Central memory CD8-positive, alpha-beta T cell (primary cell): ENCODE results near the gene RBKS.
"Not testable (repeated sequence)": the region's sequence is repeated elsewhere in the genome, so short reads cannot be mapped to it uniquely, and the experiment has no call there.

ENCODE experiments used
- ATAC-seq: fragments of 150-1000 bp; cut with Tn5 transposase; replicated peaks from 2 replicates; pipeline ENCODE4 v1.10.0; 2022; ENCODE audit warnings: mild to moderate bottlenecking, moderate FRiP score, moderate number of reproducible peaks; ENCODE audit not compliant: poor library complexity, severe bottlenecking; ENCODE audit errors: extremely low read depth
- DNase-seq, 2 donors: peaks; one replicate each; pipeline ENCODE4 v3.0.0; 2021; ENCODE audit warnings: low spot score in 2 of 2
- H3K27ac Mint-ChIP-seq: one replicate; pipeline ENCODE4 v1.8.0; 2022; ENCODE audit warnings: low read depth, mild to moderate bottlenecking, moderate library complexity, mixed read lengths
- H3K27me3 Mint-ChIP-seq: one replicate; pipeline ENCODE4 v1.8.0; 2022; ENCODE audit warnings: mixed read lengths
- H3K36me3 Mint-ChIP-seq: one replicate; pipeline ENCODE4 v1.8.0; 2022; ENCODE audit warnings: mild to moderate bottlenecking, moderate library complexity, mixed read lengths; ENCODE audit not compliant: insufficient read depth
- H3K4me1 Mint-ChIP-seq: one replicate; pipeline ENCODE4 v1.8.0; 2022; ENCODE audit warnings: mixed read lengths
- H3K4me3 Mint-ChIP-seq: one replicate; pipeline ENCODE4 v1.8.0; 2022; ENCODE audit warnings: mild to moderate bottlenecking, moderate library complexity, mixed read lengths
- H3K9me3 Mint-ChIP-seq: one replicate; pipeline ENCODE4 v1.8.0; 2022; ENCODE audit warnings: mixed read lengths

RBKS gene

DNA sequence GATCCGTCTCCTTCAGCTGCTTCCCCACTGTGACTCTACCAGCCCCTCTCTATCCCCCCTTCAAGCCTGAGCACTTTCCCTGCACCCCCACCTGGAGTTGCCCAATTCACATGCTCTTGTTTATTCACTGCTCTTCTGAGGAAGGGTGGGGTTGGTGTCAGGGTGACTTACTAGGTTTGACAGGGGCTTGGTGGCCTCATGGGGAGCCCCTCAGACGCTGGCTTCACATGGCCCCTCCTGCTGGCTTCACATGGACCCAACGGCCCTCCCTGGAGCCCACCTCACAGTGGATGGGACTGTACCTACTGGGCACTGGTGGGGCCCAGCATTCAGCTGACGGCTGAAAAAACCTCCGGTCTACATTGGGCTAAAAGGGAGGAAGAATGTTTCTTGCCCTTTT, 135.4 kb downstream of the RBKS start:
- peaks cover 18% of the 10 kb centered on the region for H3K27me3 Mint-ChIP-seq
- no peaks in the 10 kb centered on the region for H3K4me1 Mint-ChIP-seq
- DNase-seq (no peak), ATAC-seq (no peak)
- H3K4me3 Mint-ChIP-seq: no peak overlapping the region
- H3K36me3 Mint-ChIP-seq: no peaks in the 10 kb centered on the region
- H3K9me3 Mint-ChIP-seq: no peaks in the 10 kb centered on the region
- no peak overlapping the region for H3K27ac Mint-ChIP-seq

DNA sequence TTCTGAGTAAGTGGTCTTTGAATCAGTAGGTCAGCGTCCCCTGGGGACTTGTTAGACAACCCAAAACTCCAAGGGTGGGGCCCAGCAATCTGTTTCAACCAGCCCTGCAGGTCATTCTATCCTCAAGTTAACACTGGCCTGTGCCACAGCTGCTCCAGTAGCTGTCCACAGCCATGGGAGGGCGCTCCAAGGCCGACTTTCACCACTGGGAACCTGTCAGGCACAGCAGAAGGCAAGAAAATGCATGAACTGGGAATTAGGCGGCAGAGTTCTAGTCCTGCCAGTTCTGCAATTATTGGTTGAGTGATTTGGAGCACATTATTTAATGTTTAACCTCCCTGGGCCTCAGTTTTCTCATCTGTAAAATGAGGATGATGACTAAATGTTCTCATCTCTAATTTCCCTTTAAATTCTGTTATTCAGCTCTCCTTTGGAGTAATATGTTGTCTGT, 136.0 kb downstream of the RBKS start:
- H3K9me3 Mint-ChIP-seq: peaks cover 3% of the 10 kb centered on the region
- H3K27me3 Mint-ChIP-seq: peaks cover 18% of the 10 kb centered on the region
- DNase-seq (peak; percentile 47 to 50), ATAC-seq (no peak)
- H3K4me1 Mint-ChIP-seq: no peaks in the 10 kb centered on the region
- no peak overlapping the region for H3K27ac Mint-ChIP-seq
- H3K36me3 Mint-ChIP-seq: no peaks in the 10 kb centered on the region
- no peak overlapping the region for H3K4me3 Mint-ChIP-seq

DNA sequence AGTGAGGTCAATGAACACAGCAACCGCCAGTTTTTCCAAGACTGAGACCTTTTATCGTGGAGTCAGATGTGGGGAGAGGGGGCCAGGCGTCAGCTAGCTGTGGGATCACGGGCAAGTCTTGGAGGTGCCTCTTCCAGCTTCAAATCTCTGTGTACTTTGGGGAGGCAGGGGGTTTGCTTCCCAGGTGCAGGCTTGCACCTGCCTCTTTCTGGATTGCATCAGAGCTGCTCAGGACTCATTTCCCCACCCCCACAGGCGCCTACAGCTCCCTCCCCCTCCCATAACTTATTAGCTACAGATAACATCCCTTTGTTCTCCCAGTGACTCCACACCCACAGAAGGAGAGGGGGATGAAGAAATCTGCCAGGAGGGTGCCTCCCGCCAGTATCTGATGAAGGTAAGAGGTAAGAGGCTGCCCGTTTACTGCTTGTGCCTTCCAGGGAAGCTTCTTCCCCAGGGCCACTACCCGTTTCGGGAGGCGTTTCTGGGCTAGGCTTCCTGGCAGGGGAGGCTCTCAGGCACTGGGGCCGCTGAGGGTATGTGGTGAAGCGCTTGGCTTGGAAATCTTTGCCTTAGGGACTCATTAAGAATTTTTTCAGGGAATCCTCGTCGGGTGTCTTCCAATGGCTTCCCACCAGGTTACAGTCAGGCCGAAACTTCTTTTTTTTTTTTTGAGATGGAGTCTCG, 137.5 kb downstream of the RBKS start:
- Mint-ChIP-seq H3K27me3 (peaks cover 28% of the 10 kb centered on the region), H3K9me3 (peaks cover 11% of the 10 kb centered on the region), H3K4me1 (no peaks in the 10 kb centered on the region), H3K36me3 (no peaks in the 10 kb centered on the region), H3K27ac (no peak overlapping the region), H3K4me3 (no peak overlapping the region)
- ATAC-seq: no peak
- no peak for DNase-seq

DNA sequence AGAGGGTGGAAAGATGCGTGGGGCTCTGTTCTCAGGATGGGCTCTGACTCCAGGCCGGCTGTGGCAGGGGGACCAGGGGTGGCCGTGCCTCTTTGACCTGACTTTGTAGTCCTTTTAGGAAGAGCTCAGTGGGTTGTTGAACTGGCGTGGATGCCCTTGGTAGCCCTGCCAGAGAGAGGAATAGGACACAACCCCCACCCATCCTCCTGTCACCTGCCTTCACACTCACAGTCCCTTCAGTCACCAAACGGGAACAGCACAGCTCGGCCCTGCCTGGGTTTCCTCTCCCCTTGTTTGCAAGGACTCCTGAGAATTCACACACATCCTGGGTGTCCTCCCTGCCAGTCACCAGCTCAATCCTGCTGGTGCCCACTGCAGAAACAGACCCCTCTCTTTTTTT, 138.8 kb downstream of the RBKS start:
- ATAC-seq (no peak), DNase-seq (no peak)
- no peaks in the 10 kb centered on the region for H3K36me3 Mint-ChIP-seq
- peaks cover 11% of the 10 kb centered on the region for H3K9me3 Mint-ChIP-seq
- no peaks in the 10 kb centered on the region for H3K4me1 Mint-ChIP-seq
- H3K4me3 Mint-ChIP-seq: no peak overlapping the region
- no peak overlapping the region for H3K27ac Mint-ChIP-seq
- peaks cover 28% of the 10 kb centered on the region for H3K27me3 Mint-ChIP-seq

DNA sequence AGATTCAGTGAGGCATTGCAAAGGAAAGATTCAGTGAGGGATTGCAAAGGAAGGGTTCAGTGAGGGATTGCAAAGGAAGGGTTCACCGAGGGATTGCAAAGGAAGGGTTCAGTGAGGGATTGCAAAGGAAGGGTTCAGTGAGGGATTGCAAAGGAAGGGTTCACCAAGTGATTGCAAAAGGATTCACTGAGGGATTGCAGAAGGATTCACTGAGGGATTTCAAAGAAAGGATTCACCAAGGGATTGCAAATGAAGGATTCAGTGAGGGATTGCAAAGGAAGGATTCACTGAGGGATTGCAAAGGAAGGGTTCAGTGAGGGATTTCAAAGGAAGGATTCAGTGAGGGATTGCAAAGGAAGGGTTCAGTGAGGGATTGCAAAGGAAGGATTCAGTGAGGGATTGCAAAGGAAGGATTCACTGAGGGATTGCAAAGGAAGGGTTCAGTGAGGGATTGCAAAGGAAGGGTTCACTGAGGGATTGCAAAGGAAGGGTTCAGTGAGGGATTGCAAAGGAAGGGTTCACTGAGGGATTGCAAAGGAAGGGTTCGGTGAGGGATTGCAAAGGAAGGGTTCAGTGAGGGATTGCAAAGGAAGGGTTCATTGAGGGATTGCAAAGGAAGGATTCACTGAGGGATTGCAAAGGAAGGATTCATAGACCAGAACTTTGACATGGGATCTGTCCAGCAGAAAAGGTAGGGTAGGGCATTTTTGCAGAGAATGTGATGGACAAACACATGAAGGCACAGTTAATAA, 141.2 kb downstream of the RBKS start:
- not testable (repeated sequence) for H3K36me3 Mint-ChIP-seq, ATAC-seq, H3K4me1 Mint-ChIP-seq, H3K4me3 Mint-ChIP-seq, H3K27ac Mint-ChIP-seq, DNase-seq
- peaks cover 11% of the 10 kb centered on the region for H3K9me3 Mint-ChIP-seq
- peaks cover 21% of the 10 kb centered on the region for H3K27me3 Mint-ChIP-seq

DNA sequence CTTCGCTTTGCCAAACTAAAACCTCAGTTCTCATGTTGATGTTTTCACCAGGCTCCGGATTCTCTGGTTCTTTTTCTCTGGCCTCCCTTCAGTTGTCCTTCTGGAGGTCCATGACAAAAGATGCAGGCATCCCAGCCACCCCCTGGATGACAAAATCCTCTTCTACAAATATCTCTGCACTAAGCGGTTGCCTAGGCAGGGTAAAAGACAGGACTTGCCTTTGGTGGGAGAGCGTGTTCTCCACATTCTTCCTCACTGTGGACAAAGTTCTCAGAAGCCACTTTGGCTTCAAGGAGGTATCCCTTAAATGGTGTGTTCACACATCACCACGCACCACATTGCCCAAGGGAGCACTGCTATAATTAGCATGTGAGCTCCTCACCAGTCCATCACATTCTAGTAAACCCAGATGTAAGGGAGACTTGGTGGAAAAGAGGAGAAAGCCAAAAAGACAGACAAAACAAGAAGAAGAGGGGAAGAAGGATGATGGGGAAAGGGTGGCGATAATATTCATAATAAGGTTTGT, 142.3 kb downstream of the RBKS start:
- ATAC-seq (no peak), DNase-seq (no peak)
- Mint-ChIP-seq H3K27me3 (peaks cover 11% of the 10 kb centered on the region), H3K27ac (no peak overlapping the region), H3K4me1 (no peaks in the 10 kb centered on the region), H3K36me3 (no peaks in the 10 kb centered on the region), H3K4me3 (no peak overlapping the region), H3K9me3 (peaks cover 11% of the 10 kb centered on the region)

DNA sequence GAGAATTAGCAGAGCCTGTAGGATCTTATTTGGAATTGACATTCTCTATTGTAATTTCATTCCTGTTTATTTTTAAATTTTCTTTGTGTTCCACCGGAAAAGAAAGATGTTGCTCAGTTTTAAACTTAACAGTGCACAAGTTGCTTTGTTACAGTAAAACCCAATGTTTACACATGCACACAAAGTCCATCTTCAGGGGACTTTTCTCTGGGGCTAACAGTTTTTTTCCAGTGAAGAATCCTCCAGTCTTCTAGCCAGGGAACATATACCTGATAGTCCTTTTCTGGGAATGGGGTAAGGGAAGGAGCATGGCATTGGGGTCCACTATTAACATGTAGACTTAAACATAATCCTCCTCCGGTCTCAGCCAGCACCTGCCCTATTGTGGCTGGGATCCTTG, 143.9 kb downstream of the RBKS start:
- Mint-ChIP-seq H3K9me3 (peaks cover 11% of the 10 kb centered on the region), H3K36me3 (no peaks in the 10 kb centered on the region), H3K27me3 (peaks cover 10% of the 10 kb centered on the region), H3K27ac (no peak overlapping the region), H3K4me3 (no peak overlapping the region), H3K4me1 (no peaks in the 10 kb centered on the region)
- ATAC-seq (no peak), DNase-seq (no peak)

DNA sequence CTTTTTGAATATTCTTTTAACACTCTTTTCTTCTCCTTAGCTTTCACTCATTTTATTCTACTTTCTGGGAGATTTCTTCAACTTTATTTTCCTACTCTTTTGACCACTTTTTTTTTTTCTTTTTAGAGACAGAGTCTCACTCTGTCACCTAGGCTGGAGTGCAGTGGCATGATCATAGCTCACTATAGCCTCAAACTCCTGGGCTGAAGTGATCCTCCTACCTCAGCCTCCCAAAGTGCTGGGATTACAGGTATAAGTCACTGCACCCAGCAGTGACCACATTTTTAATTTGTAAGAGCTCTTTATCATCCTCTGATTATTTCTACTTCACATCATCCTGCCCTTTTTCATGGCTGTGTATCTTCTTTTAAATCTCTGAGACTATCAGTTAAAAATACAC, 144.7 kb downstream of the RBKS start:
- H3K4me3 Mint-ChIP-seq, H3K4me1 Mint-ChIP-seq, ATAC-seq, DNase-seq, H3K36me3 Mint-ChIP-seq: not testable (repeated sequence)
- H3K27me3 Mint-ChIP-seq: peaks cover 10% of the 10 kb centered on the region
- peak overlapping the region; percentile 12 for H3K27ac Mint-ChIP-seq
- peaks cover 11% of the 10 kb centered on the region for H3K9me3 Mint-ChIP-seq

DNA sequence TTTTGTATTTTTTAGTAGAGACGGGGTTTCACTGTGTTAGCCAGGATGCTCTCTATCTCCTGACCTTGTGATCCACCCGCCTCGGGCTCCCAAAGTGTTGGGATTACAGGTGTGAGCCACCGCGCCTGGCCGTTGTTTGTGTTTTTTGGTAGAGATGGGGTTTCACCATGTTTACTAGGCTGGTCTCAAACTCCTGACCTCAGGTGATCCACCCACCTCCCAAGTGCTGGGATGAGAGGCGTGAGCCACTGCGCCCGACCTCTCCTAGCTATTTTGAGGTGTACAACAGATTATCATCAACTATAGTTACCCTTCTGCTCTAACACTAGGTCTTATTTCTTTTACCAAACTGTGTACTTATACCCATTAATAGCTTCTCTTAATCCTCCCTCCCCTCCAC, 147.6 kb downstream of the RBKS start:
- ATAC-seq (no peak), DNase-seq (no peak)
- Mint-ChIP-seq H3K9me3 (no peaks in the 10 kb centered on the region), H3K27ac (no peak overlapping the region), H3K4me1 (no peaks in the 10 kb centered on the region), H3K27me3 (no peaks in the 10 kb centered on the region), H3K4me3 (no peak overlapping the region), H3K36me3 (no peaks in the 10 kb centered on the region)

DNA sequence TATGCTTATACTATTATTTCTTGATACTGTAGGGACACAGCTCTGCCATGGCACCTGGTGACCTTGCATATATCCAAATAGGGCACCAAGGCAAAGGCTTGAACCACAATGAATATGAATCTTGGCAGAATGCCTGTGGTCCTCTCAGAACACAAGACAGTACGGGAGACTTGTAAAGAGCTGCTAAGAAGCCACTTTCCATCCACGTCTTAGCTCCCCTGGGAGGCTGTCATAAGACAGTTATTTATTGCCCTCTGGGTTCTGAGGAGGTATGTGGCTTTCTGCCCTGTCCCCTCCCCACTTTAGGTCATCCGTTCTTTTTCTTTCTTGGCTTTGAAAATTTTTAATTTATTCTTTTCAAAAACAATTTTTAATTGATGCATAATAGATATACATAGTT, 148.5 kb downstream of the RBKS start:
- H3K4me3 Mint-ChIP-seq: no peak overlapping the region
- H3K4me1 Mint-ChIP-seq: no peaks in the 10 kb centered on the region
- DNase-seq: no peak
- no peaks in the 10 kb centered on the region for H3K27me3 Mint-ChIP-seq
- H3K27ac Mint-ChIP-seq: no peak overlapping the region
- no peaks in the 10 kb centered on the region for H3K9me3 Mint-ChIP-seq
- H3K36me3 Mint-ChIP-seq: no peaks in the 10 kb centered on the region
- ATAC-seq: no peak

DNA sequence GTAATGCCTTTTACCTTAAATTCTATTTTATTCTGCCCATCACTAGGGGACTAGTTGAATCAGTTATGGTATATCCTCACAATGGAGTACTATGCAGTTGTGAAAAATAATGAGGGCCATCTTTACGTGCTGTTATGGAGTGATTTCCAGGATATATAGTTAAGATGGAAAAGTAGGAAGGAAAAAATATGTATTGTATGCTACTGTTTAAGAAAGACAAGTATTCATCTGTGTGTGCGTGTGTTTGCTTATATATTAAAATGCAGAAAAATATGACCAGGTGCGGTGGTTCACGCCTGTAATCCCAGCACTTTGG, 151.2 kb downstream of the RBKS start:
- Mint-ChIP-seq H3K36me3 (no peaks in the 10 kb centered on the region), H3K4me3 (no peak overlapping the region), H3K9me3 (no peaks in the 10 kb centered on the region), H3K4me1 (no peaks in the 10 kb centered on the region), H3K27me3 (no peaks in the 10 kb centered on the region), H3K27ac (no peak overlapping the region)
- ATAC-seq (no peak), DNase-seq (no peak)

DNA sequence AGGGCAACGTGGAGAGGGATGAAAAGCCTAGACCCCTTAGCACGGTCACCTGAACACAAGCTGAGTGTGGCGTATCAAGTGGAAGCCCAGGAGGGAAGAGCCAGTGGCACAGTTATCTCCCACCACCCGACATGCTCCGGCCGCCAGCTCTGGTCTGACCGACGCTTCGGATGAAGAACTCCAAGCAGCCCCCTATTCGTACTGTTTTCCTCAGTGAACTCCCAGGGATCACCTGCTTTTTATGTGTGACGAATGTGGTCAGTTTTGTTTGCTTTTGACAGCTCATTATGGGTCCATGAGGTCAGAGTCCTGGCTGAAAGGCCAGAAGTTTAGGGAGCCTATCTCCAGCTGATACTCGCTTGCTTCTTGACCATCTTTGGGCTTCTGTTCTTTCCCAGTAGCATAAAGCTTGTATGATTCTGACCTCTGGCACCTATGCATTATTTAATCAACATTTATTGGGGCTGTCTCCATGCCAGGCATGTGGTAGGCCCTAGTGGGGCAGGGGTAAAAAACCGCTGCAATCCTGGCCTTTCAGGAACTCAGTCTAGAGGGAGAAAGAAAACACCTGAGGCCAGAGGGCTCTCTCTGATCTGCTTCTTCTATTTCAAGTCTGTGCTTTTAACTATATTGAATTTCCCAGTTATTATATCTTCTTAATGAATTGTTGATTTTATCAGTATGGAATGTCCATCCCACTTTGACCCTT, 151.7 kb downstream of the RBKS start:
- Mint-ChIP-seq H3K36me3 (no peaks in the 10 kb centered on the region), H3K4me3 (no peak overlapping the region), H3K9me3 (no peaks in the 10 kb centered on the region), H3K27ac (no peak overlapping the region), H3K4me1 (no peaks in the 10 kb centered on the region), H3K27me3 (no peaks in the 10 kb centered on the region)
- ATAC-seq (no peak), DNase-seq (no peak)
